Measurements from ENCODE around the gene WDR7. TPM values are rescaled to one million over a fixed set of nuclear protein-coding genes. Genes with fewer than 3 reads are reported as not detected.

WDR7 gene
- total and polyA plus RNA-seq, 4 donors: 3.7 to 42.7 (median 19.0) TPM

DNA sequence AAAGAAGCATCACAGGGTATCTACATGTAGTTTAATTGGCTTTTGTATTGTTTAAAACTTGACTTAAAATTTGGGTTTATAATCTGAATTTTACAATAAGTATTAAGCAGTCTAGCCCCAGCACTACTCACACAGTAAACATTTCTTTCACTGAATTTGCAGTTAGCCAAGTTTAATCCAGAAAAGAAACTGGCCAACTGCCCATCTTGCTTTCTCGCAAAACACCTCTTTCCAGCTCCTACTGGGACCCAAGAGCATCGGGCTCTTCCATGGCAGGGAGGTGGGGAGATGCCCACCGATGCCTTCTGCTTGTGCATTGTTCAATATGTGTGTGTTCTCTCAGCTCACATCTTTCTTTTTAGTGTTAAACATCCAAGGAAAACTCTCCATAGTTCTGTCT, 283.0 kb downstream of the WDR7 start:
- DNase-seq: peak; percentile 43 to 88 (median 66)
- Histone ChIP-seq H3K27ac (ENCODE audit: low read depth in 1 of 2, low read length in 1 of 2) (no peak overlapping the region), H3K27me3 (ENCODE audit: control insufficient read depth in 3 of 3, insufficient read depth in 3 of 3, low read length in 2 of 3) (no peaks in the 10 kb centered on the region), H3K4me3 (no peak overlapping the region), H3K9ac (ENCODE audit: insufficient read depth in 1 of 2, low read length in 2 of 2) (no peak overlapping the region), H3K36me3 (ENCODE audit: control insufficient read depth in 4 of 4, insufficient read depth in 4 of 4, low read length in 4 of 4) (peaks cover 0 to 4% (median 2%) of the 10 kb centered on the region in 4 donors), H3K4me1 (ENCODE audit: control insufficient read depth in 5 of 5, insufficient read depth in 5 of 5, low read length in 5 of 5) (peaks cover 0 to 57% (median 5%) of the 10 kb centered on the region in 5 donors), H3K9me3 (ENCODE audit: control insufficient read depth in 4 of 4, insufficient read depth in 3 of 4, low read length in 3 of 4) (no peaks in the 10 kb centered on the region)
- ATAC-seq (ENCODE audit: insufficient read depth, low FRiP score): no peak
- WGBS, 2 donors: 87 to 88% methylated on average over 3 of the region's 3 CpGs
- TF ChIP-seq, protein P1, sequence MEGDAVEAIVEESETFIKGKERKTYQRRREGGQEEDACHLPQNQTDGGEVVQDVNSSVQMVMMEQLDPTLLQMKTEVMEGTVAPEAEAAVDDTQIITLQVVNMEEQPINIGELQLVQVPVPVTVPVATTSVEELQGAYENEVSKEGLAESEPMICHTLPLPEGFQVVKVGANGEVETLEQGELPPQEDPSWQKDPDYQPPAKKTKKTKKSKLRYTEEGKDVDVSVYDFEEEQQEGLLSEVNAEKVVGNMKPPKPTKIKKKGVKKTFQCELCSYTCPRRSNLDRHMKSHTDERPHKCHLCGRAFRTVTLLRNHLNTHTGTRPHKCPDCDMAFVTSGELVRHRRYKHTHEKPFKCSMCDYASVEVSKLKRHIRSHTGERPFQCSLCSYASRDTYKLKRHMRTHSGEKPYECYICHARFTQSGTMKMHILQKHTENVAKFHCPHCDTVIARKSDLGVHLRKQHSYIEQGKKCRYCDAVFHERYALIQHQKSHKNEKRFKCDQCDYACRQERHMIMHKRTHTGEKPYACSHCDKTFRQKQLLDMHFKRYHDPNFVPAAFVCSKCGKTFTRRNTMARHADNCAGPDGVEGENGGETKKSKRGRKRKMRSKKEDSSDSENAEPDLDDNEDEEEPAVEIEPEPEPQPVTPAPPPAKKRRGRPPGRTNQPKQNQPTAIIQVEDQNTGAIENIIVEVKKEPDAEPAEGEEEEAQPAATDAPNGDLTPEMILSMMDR (IDR thresholded peaks at IDR 0.05; ENCODE audit: control extremely low read depth, extremely low read depth): no peak

DNA sequence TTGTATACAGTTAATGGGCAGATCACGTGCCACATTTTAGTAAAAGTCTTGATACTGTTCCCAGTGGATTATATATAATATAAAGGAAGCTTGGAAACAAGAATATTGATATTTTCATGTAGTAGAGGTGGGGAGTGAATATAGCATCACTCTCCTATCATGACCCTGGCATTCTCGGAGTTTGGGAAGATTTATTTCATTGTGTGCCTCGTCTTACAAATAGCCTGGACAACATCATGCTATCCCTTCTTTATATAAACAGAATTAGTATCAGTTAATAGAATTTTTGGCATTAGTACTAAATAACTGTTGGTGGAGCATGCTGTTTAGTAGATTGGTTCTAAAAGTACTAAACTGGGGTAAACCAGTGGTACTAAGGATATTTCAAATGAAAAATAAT, 283.7 kb downstream of the WDR7 start:
- H3K4me1 ChIP-seq (ENCODE audit: control insufficient read depth in 5 of 5, insufficient read depth in 5 of 5, low read length in 5 of 5): peaks cover 0 to 51% (median 5%) of the 10 kb centered on the region in 5 donors
- no peak overlapping the region for H3K27ac ChIP-seq (ENCODE audit: low read depth in 1 of 2, low read length in 1 of 2)
- peak in 2 of 3 donors; percentile 72 to 74 for DNase-seq
- TF ChIP-seq, protein P1 (IDR thresholded peaks at IDR 0.05; ENCODE audit: control extremely low read depth, extremely low read depth): no peak
- peaks cover 0 to 4% (median 2%) of the 10 kb centered on the region in 4 donors for H3K36me3 ChIP-seq (ENCODE audit: control insufficient read depth in 4 of 4, insufficient read depth in 4 of 4, low read length in 4 of 4)
- no peaks in the 10 kb centered on the region for H3K27me3 ChIP-seq (ENCODE audit: control insufficient read depth in 3 of 3, insufficient read depth in 3 of 3, low read length in 2 of 3)
- H3K4me3 ChIP-seq: no peak overlapping the region
- no peak overlapping the region for H3K9ac ChIP-seq (ENCODE audit: insufficient read depth in 1 of 2, low read length in 2 of 2)
- 88 to 90% methylated on average over 3 of the region's 3 CpGs for WGBS, 2 donors
- no peaks in the 10 kb centered on the region for H3K9me3 ChIP-seq (ENCODE audit: control insufficient read depth in 4 of 4, insufficient read depth in 3 of 4, low read length in 3 of 4)
- no peak for ATAC-seq (ENCODE audit: insufficient read depth, low FRiP score)

DNA sequence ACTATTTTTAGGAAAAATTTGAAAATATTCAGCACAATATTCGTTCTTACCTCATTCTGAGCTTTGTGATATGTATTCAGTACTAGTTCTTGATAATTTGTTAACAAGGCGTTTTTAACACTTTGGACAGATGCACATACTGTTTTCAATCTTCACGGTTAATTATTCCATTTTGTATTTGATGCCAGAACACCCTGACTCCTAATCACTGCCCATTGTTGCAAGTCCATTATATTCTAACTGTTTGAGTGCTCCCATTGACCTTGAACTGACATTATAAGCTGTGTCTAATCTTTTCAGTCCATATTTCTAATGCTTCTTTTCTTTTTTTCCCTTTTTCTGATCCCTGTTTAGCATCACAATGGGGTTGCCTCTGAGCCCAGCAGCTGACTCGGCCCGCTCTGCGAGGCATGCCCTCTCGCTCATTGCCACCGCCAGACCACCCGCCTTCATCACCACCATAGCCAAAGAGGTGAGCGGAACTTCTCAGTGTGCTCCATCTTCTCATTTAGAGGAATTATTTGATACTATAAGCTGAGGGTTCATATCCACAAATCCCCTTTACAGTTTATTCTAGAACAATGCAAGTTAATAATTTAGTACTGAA, 284.4 kb downstream of the WDR7 start:
- ATAC-seq (ENCODE audit: insufficient read depth, low FRiP score) (no peak), DNase-seq (peak in 2 of 3 donors; percentile 90)
- Histone ChIP-seq H3K9me3 (ENCODE audit: control insufficient read depth in 4 of 4, insufficient read depth in 3 of 4, low read length in 3 of 4) (no peaks in the 10 kb centered on the region), H3K4me1 (ENCODE audit: control insufficient read depth in 5 of 5, insufficient read depth in 5 of 5, low read length in 5 of 5) (peaks cover 0 to 48% (median 5%) of the 10 kb centered on the region in 5 donors), H3K36me3 (ENCODE audit: control insufficient read depth in 4 of 4, insufficient read depth in 4 of 4, low read length in 4 of 4) (peaks cover 0 to 4% (median 2%) of the 10 kb centered on the region in 4 donors), H3K9ac (ENCODE audit: insufficient read depth in 1 of 2, low read length in 2 of 2) (no peak overlapping the region), H3K27me3 (ENCODE audit: control insufficient read depth in 3 of 3, insufficient read depth in 3 of 3, low read length in 2 of 3) (no peaks in the 10 kb centered on the region), H3K27ac (ENCODE audit: low read depth in 1 of 2, low read length in 1 of 2) (no peak overlapping the region), H3K4me3 (no peak overlapping the region)
- WGBS, 2 donors: 92 to 94% methylated on average over 10 of the region's 10 CpGs
- TF ChIP-seq, protein P1 (IDR thresholded peaks at IDR 0.05; ENCODE audit: control extremely low read depth, extremely low read depth): no peak

All from lung (tissue), 12 donors.